ENCODE results near the gene STIM1.
A peak's percentile ranks its signal among the peaks of the same experiment; 100 is the strongest.
"Not testable (repeated sequence)": the region's sequence is repeated elsewhere in the genome, so short reads cannot be mapped to it uniquely, and the experiment has no call there.

STIM1 gene

DNA sequence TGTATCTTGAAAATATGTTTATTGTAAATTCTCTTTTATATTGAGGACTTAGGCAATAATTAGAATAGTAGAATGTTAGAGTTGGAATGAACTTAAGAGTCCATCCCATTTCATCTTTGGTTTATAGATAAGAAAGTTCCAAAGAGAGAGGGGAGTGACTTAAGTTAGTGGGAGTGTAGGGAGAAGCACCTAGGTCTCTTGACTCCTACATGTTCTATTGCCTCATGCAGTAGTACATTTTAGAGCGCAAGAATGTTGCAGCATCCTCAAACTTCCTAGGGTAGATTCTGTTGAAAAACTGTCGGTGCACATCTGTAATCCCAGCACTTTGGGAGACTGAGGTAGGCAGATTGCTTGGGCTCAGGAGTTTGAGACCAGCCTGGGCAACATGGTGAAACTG, 247.8 kb downstream of the STIM1 start:
- Histone ChIP-seq H3K36me3 (ENCODE audit: insufficient read depth, low read length) (peaks cover 70% of the 10 kb centered on the region), H3K27ac (no peak overlapping the region), H3K9me3 (ENCODE audit: low read depth, low read length) (no peaks in the 10 kb centered on the region), H3K4me3 (no peak overlapping the region), H3K9ac (ENCODE audit: insufficient read length) (no peak overlapping the region)
- TF ChIP-seq EZH2 (IDR thresholded peaks at IDR 0.05) (no peak), POLR2AphosphoS5 (IDR thresholded peaks at IDR 0.05; ENCODE audit: borderline replicate concordance, low read depth, low read length) (no peak), FOXP2 (optimal IDR thresholded peaks at IDR 0.05; ENCODE audit: control extremely low read depth, extremely low read length, insufficient read depth) (no peak)
- DNase-seq (ENCODE audit: low read depth, low spot score) = no peak

- DNase-seq (ENCODE audit: low read depth, low spot score) = no peak
- TF ChIP-seq POLR2AphosphoS5 (IDR thresholded peaks at IDR 0.05; ENCODE audit: borderline replicate concordance, low read depth, low read length) (no peak), EZH2 (IDR thresholded peaks at IDR 0.05) (no peak), FOXP2 (optimal IDR thresholded peaks at IDR 0.05; ENCODE audit: control extremely low read depth, extremely low read length, insufficient read depth) (no peak)
- Histone ChIP-seq H3K4me3 (no peak overlapping the region), H3K36me3 (ENCODE audit: insufficient read depth, low read length) (peaks cover 78% of the 10 kb centered on the region), H3K27ac (no peak overlapping the region), H3K9me3 (ENCODE audit: low read depth, low read length) (no peaks in the 10 kb centered on the region), H3K9ac (ENCODE audit: insufficient read length) (no peak overlapping the region)
These were observed 250.5 kb downstream of the STIM1 start for GRCh38 chr11:4105916-4106315.

DNA sequence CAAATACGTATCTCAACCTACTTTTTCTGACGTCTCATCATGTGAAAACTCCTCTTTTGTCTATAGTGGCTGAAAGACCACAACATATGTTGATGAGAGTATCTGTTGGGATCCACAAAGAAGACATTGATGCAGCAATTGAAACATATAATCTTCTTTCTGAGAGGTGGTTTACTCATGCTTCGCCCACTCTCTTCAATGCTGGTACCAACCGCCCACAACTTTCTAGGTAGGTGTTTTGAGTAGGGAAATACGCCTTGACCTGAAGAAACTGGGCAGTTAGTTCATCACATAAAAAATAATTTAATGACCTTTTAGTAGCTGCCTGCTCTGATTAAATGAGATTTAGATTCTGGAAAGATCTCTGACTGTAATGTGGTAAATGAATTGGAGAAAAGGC, 256.4 kb downstream of the STIM1 start:
- Histone ChIP-seq H3K36me3 (ENCODE audit: insufficient read depth, low read length) (peaks cover 84% of the 10 kb centered on the region), H3K9me3 (ENCODE audit: low read depth, low read length) (no peaks in the 10 kb centered on the region)
- no peak for TF ChIP-seq FOXP2 (optimal IDR thresholded peaks at IDR 0.05; ENCODE audit: control extremely low read depth, extremely low read length, insufficient read depth)
- TF ChIP-seq EZH2 (IDR thresholded peaks at IDR 0.05) = no peak
- TF ChIP-seq POLR2AphosphoS5 (IDR thresholded peaks at IDR 0.05; ENCODE audit: borderline replicate concordance, low read depth, low read length) = no peak

DNA sequence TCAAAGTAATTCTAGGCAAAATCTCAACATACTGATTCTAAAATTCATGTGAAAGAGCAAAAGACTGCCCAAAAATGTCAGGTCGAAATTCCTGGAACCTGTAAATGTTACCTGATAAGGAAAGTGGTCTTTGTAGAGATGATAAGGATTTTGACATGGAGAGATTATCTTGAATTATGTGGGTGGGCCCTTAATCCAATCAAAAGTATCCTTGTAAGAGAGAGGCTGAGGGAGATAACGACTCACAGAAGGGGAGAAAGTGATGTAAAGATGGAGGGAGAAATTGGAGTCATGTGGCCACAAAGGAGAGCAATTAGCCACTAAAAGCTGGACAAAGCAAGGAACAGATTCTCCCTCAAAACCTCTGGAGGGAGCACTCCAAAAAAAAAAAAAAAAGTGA, 259.7 kb downstream of the STIM1 start:
- no peaks in the 10 kb centered on the region for H3K9me3 ChIP-seq (ENCODE audit: low read depth, low read length)
- no peak overlapping the region for H3K4me3 ChIP-seq
- H3K27ac ChIP-seq = no peak overlapping the region
- no peak for DNase-seq (ENCODE audit: low read depth, low spot score)
- peaks cover 84% of the 10 kb centered on the region for H3K36me3 ChIP-seq (ENCODE audit: insufficient read depth, low read length)
- H3K9ac ChIP-seq (ENCODE audit: insufficient read length) = no peak overlapping the region
- no peak for TF ChIP-seq EZH2 (IDR thresholded peaks at IDR 0.05)
- TF ChIP-seq POLR2AphosphoS5 (IDR thresholded peaks at IDR 0.05; ENCODE audit: borderline replicate concordance, low read depth, low read length) = no peak
- TF ChIP-seq FOXP2 (optimal IDR thresholded peaks at IDR 0.05; ENCODE audit: control extremely low read depth, extremely low read length, insufficient read depth) = no peak

More for the DNA sequence above, 256.4 kb downstream of the STIM1 start:
- no peak overlapping the region for H3K4me3 ChIP-seq
- DNase-seq (ENCODE audit: low read depth, low spot score) = no peak
- H3K9ac ChIP-seq (ENCODE audit: insufficient read length) = no peak overlapping the region
- no peak overlapping the region for H3K27ac ChIP-seq

DNA sequence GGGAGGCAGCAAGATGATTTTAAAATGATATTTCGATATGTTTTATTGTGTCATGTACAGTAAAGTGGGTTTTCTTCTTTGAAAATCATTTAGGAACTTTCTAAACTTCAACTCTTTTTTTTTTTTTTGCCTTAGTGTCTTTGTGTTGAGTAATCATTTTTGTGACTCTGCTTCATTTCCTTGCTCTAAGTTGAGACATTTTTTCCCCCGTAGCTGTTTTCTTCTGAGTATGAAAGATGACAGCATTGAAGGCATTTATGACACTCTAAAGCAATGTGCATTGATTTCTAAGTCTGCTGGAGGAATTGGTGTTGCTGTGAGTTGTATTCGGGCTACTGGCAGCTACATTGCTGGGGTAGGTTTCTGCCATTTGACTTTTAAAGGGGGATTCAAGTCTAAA, 262.6 kb downstream of the STIM1 start:
- Histone ChIP-seq H3K4me3 (no peak overlapping the region), H3K9ac (ENCODE audit: insufficient read length) (no peak overlapping the region), H3K36me3 (ENCODE audit: insufficient read depth, low read length) (peaks cover 84% of the 10 kb centered on the region), H3K9me3 (ENCODE audit: low read depth, low read length) (no peaks in the 10 kb centered on the region), H3K27ac (peak overlapping the region; percentile 60)
- TF ChIP-seq EZH2 (IDR thresholded peaks at IDR 0.05) = no peak
- TF ChIP-seq FOXP2 (optimal IDR thresholded peaks at IDR 0.05; ENCODE audit: control extremely low read depth, extremely low read length, insufficient read depth) = no peak
- no peak for DNase-seq (ENCODE audit: low read depth, low spot score)

GRCh38 chr11:4123218-4123617, 267.8 kb downstream of the STIM1 start:
- Histone ChIP-seq H3K9ac (ENCODE audit: insufficient read length) (no peak overlapping the region), H3K4me3 (no peak overlapping the region), H3K27ac (no peak overlapping the region), H3K9me3 (ENCODE audit: low read depth, low read length) (no peaks in the 10 kb centered on the region), H3K36me3 (ENCODE audit: insufficient read depth, low read length) (peaks cover 95% of the 10 kb centered on the region)
- TF ChIP-seq FOXP2 (optimal IDR thresholded peaks at IDR 0.05; ENCODE audit: control extremely low read depth, extremely low read length, insufficient read depth) (no peak), POLR2AphosphoS5 (IDR thresholded peaks at IDR 0.05; ENCODE audit: borderline replicate concordance, low read depth, low read length) (no peak), EZH2 (IDR thresholded peaks at IDR 0.05) (no peak)
- DNase-seq (ENCODE audit: low read depth, low spot score) = no peak

GRCh38 chr11:4125141-4125540, 269.7 kb downstream of the STIM1 start:
- no peak for DNase-seq (ENCODE audit: low read depth, low spot score)
- Histone ChIP-seq H3K4me3 (no peak overlapping the region), H3K9me3 (ENCODE audit: low read depth, low read length) (no peaks in the 10 kb centered on the region), H3K27ac (no peak overlapping the region), H3K36me3 (ENCODE audit: insufficient read depth, low read length) (peaks cover 92% of the 10 kb centered on the region), H3K9ac (ENCODE audit: insufficient read length) (no peak overlapping the region)
- TF ChIP-seq FOXP2 (optimal IDR thresholded peaks at IDR 0.05; ENCODE audit: control extremely low read depth, extremely low read length, insufficient read depth) (no peak), EZH2 (IDR thresholded peaks at IDR 0.05) (no peak)

DNA sequence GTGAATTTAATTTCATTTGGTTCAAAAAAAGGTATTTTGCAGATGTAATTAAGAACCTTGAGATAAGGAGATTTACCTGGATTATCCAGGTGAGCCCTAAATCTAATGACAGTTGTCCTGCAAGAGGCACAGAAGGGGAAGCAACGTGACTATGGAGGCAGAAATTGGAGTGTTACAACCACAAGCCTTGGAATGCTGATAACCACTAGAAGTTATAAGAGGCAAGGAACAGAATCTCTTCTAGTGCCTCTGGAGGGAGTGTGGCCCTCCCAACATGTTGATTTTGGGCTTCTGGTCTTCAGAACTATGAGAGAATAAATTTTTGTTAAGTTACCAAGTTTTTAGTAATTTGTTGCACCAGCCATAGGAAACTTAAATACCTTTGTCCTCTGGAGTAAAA, 271.9 kb downstream of the STIM1 start:
- no peak for DNase-seq (ENCODE audit: low read depth, low spot score)
- Histone ChIP-seq H3K36me3 (ENCODE audit: insufficient read depth, low read length) (peaks cover 93% of the 10 kb centered on the region), H3K9me3 (ENCODE audit: low read depth, low read length) (no peaks in the 10 kb centered on the region), H3K9ac (ENCODE audit: insufficient read length) (no peak overlapping the region), H3K4me3 (no peak overlapping the region), H3K27ac (no peak overlapping the region)
- TF ChIP-seq EZH2 (IDR thresholded peaks at IDR 0.05) (no peak), POLR2AphosphoS5 (IDR thresholded peaks at IDR 0.05; ENCODE audit: borderline replicate concordance, low read depth, low read length) (no peak), FOXP2 (optimal IDR thresholded peaks at IDR 0.05; ENCODE audit: control extremely low read depth, extremely low read length, insufficient read depth) (no peak)

GRCh38 chr11:4130219-4130618, 274.8 kb downstream of the STIM1 start:
- H3K9ac ChIP-seq (ENCODE audit: insufficient read length); DNase-seq (ENCODE audit: low read depth, low spot score); H3K9me3 ChIP-seq (ENCODE audit: low read depth, low read length); H3K4me3 ChIP-seq; H3K27ac ChIP-seq: not testable (repeated sequence)
- H3K36me3 ChIP-seq (ENCODE audit: insufficient read depth, low read length) = peaks cover 96% of the 10 kb centered on the region
